Activated naive CD4-positive, alpha-beta T cell treated with Interleukin-2 at 50 U/mL for 16 hours (primary cell): Measurements from ENCODE around the gene DNAH3.
"Not testable (repeated sequence)": the region's sequence is repeated elsewhere in the genome, so short reads cannot be mapped to it uniquely, and the experiment has no call there.

Experiments
- DNase-seq: peaks from one replicate; pipeline ENCODE4 v3.0.0-alpha.2; 2020

DNAH3 gene

DNA sequence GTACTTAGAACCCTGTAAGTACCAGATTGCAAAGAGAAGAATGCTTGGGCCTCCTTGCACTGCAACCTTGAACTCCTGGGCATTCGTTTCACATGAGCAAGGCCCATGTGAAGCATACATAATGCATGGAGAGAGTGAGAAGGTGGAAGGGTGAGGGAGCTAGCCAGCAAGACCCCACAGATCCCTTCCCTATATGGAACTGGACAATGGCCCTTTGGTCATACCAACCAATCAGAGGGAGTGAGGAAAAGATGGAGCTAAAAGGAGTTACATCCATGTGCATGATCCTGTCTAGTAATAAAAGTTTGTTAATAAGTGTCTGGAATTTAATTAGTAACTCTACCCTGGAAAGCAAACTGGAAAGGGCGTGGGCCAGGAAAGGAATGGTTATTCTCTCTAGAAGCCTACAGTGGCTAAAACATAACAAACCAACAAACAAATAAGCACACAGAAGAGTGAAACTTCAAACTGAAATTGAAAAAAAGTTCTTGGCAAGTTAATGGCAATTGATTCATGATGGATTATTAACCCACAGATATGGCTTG, 29.6 kb downstream of the DNAH3 start:
- DNase-seq = no peak

DNA sequence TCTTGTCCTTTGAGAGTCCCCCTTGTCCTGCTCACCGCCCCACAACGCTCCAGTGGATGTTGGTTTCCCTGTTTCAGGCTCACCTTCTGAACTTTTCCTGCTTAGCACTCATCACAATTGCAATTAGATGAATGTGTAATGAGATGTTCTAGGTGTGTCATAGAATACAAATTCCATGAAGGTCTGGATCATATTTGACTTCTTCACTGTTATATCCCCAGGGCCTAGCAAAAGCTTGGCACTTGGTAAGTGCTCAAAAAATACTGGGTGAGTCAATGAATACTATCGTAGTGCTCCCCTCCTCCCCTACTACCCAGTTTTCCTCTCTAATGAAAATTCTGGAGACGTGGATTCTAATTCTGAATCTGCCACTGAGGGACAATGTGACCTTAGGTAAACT, 33.1 kb downstream of the DNAH3 start:
- no peak for DNase-seq

DNA sequence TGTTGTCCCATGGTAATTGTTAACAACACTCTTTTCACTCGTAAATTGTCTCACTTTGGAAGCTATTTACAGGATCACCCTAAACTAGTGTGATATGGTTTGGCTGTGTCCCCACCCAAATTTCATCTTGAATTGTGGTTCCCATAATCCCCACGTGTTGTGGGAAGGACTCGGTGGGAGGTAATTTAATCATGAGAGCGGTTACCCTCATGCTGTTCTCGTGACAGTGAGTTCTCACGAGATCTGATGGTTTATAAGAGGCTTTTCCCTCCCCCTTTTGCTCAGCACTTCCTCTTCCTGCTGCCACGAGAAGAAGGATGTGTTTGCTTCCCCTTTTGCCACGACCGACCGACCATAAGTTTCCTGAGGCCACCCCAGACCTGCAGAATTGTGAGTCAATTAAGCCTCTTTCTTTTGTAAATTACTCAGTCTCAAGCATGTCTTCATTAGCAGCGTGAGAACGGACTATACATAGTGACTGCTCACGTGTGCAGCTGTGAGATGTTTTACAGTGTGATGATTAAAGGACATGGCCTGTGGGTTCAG, 34.4 kb downstream of the DNAH3 start:
- no peak for DNase-seq

DNA sequence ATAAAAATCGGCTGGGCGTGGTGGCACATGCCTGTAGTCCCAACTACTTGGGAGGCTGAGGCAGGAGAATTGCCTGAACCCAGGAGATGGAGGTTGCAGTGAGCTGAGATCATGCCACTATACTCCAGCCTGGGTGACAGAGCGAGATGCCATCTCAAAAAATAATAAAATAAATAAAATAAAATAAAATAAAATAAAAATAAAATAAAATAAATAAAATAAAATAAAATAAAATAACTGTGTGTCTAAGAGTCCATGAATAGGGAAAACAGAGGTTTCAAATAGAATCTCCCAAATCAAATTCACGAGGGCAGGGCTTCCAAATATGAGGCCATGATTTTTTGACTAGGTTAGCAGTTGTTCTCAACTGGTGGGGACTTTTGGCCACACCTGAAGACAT, 35.1 kb downstream of the DNAH3 start:
- not testable (repeated sequence) for DNase-seq

DNA sequence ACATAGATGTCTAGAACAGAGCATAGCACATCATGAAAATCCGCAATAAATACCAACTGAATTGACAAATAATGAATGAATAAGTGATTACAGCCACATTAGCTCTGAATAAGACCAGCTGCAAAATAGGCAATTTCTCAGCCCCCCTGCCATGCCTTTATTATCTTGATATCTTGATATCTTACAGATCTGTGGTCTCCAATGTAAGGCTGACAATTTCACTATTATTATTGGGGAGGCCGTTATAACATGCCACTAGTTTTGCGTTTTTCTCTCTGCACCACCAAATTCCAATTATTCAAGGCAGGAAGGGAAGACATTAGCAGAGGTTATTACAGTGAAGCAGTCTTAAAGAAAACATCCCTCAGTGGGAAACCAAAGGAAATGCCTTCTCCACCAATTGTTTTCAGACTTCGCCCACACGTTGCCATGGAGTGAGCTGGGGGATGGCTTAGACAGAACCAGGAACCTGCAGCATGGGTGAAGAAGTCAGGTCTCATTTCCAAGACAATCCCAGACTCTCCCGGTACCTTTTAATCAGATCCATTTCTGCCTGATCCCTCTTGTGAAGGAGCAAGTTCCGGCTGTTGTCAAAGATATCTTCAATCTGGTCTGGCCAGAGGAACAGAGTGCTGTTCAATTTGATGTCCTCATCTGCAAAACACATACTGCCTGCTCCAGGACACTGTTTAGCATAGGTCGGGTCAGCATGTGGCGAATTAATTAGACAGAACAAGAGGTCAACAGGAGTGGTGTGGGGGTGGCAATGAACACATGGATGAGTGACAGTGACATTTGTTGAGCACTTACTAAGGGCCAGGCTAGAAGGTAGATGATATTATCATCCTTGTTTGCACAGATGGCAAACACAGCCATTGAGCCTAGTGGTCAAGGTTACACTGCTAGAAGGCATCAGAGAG, 46.4 kb downstream of the DNAH3 start:
- no peak for DNase-seq

DNA sequence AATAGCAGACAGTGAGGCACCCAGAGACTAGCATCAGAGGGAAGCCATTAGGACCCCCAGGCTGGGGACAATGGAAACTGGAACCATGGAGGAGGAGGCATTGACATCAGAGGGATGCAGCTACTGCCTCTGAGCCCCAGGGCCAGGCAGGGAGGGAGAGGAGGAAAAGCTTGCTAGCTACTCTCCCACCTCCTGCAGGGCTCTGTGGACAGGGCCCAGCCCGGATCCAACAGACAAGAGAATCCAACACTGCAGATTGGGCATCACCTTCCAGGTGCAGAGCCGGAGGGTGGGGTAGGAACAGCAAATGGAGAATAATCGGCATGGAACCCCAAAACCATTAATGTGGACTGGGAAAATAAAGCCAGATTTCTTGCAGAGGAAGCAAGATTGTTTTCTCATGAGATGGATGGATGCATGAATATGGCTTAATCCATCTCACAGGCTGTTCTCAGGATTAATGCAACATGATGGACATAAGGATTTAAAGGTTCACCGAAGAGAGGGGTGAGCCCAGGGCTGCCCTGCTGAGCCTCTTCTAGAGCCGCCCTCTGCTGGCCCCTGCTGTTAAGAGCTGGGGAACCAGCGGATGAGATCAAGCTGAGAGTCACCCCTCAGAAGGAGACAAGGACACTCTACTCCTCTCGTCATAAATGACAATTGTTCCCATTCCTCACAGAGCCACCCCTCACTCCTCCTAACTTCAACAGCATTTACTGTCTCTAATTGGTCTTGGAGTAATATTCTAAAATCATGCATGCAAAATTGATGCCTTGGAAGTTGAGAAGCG, 48.8 kb downstream of the DNAH3 start:
- DNase-seq = peak; percentile 7

DNA sequence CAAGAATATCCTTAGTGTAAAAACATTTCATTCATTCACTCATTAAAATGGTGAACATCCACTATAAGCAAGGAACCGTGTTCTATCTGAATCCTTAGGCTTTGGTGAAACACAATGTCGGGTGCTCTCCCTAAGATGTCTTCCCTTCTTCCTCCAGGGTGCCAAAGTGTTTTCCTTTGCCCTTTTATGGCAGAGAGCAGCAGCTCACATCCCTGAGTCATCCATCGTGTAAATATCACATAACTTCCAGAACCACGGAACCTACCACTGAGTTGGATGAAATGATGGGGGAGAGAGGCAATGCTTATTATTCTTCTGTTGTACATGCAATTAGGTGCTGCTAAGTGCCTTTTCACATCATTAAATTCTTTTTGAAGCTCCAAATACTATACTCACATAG, 50.2 kb downstream of the DNAH3 start:
- DNase-seq = no peak

DNA sequence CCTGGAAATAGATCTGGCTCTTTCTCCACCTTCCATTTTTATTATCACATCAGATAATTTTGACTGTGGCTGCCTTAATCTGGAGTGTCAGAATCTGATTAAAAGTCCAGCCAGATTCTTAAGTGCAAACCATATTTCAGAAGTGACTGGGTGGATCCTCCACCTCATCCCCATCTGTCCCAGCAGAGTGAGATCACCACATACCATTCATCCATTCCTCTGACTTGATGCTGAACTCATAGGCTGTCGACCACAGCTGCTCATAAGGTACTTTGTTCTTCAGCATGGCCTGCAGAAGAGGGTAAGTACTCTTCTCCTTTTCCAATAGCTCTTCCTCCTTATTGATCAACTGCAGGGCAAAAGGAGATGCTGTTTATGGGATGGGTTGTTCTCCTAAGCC, 53.5 kb downstream of the DNAH3 start:
- DNase-seq = no peak

DNA sequence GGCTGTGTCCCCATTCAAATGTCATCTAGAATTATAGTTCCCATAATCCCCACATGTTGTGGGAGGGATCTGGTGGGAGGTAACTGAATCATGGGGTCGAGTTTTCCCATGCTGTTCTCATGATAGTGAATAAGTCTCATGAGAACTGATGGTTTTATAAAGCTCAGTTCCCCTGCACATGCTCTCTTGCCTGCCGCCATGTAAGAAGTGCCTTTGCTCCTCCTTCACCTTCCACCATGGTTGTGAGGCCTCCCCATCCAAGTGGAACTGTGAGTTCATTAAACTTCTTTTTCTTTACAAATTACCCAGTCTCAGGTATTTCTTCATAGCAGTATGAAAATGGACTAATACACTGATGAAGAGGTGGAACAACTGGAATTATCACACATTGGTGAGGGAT, 55.9 kb downstream of the DNAH3 start:
- not testable (repeated sequence) for DNase-seq

DNA sequence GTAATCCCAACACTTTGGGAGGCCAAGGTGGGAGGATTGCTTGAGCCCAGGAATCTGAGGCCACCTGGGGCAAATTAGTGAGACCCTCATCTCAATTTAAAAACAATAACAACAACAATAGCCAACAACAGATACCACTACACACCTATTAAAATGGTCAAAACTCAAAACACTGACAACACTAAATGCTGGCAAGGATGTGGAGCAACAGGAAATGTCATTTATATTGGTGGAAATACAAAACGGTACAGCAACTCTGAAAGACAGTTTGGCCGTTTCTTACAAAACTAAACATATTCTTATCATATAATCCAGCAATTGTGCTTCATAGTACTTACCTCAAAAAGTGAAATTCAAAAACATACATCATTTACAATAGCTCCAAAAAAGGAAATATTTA, 57.7 kb downstream of the DNAH3 start:
- DNase-seq = no peak

DNA sequence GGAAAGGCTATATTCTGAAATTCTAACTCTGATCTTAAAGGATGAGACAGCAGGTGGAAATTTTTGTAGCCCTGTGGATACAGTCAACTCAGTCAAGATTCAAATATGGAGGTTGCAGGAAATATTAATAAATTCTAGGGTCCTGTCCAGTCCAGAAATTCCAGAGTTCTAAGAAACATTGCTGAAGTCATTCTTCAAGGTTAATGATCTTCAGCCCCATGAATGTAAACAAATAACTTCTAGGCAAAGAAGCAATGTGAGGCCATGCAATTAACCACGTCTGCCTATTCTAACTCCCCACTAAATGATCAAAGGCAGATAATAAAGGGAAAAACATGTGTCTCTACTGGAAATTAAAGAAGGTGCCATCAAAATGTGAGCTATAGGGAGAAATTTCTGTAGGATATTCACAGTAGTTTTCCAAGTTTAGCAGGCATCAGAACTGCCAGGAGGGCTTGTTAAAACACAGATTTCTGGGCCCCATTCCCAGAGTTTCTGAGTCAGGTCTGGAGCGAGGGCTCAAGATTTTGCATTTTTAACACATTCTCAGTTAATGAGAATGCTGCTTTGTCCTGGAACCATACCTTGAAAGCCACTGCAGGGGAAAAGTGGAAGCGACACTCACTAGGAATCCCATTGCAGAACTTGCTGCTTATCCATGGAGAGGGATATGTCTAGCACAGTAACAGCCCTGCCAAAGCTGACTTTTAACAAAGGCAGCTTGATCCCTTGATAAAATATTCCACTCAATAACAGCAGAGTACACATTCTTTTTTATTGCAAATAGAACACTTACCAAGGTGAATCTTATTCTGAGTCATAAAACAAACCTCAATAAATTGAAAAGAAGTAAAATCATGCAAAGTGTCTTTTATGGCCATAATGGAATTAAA, 61.8 kb downstream of the DNAH3 start:
- DNase-seq = no peak

DNA sequence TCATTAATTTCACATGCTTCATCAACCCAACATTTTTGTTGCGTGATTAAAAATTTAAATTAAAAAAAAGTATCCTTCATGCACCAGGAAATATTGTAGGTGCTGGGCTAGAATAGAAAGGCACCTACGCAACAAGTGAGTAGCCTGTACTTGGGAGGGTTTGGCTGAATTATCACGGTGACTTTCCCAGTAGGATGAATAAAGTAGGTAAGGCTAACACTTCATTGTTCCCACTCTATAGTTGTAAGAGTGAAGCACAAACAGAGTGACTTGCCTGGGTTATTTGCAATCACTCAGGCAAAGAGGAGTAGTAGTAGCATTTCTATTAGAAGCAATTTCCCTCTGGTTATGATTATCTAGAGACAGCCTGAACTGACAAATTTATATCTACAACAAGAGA, 62.5 kb downstream of the DNAH3 start:
- no peak for DNase-seq

DNA sequence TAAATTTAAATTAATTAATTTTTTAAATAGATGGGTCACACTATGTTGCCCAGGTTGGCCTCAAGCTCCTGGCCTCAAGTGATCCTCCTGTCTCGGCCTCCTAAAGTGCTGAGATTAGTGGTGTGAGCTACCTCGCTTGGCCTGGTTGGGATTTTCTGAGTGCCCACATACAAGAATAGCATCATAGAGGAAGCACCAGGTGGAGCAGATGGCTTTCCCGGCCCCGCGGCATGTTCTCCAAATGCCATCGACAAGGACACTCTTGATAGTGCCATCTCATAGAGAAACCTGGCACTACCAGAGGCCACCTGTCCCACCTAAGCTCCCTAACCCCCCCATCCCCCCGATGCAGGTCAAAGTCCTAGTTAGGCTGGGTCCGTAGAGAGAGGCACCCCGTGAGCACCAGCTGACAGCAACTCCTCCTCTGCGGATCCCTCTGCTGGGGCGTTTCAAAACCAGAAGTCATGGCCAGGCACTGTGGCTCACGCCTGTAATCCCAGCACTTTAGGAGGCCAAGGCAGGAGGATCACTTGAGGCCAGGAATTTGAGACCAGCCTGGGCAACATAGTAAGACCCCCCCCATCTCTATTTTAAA, 65.9 kb downstream of the DNAH3 start:
- DNase-seq = no peak

DNA sequence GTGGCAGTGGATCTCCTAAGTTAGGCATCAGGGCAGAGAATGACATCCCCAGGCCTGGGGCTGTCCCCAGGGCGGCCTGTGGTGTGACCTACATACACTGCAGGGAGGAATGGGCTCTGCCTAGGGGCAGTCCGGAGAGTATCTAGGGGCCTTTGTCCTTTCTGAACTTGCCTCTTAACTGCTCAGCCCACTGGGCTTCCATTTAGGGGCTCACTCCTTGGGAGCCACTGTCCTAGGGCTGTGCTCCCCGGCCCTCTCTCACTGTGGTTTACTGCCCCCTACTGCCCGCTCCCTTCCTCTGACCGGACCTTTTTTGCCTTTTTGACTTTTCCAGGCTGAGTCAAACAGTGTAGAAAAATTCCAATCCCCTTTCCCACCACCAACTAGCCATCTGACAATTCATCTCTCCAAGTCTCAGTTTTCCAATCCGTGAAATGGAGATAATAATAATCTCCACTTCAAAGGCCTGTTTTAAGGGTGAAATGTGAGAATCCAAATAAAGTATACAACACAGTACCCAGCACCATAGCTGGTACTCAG, 66.8 kb downstream of the DNAH3 start:
- peak; percentile 45 for DNase-seq

DNA sequence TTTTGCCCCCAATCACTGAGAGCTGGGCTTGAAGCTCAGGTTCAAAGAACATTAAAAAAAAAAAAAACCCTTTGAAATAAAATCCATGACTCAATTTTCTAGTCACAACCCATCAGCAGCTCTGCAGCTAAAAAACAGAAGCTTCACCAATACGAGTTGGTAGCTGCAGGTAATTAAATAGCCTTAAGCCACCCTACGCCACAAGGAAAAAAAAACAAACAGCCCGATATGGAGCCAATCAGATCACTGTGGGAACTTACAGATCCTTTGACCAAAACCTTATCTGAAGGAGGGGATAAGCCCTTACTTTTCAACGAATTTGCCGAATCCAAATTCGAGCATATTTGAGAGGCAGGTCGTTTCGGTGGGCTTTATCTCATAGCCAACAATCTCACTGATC, 69.3 kb downstream of the DNAH3 start:
- no peak for DNase-seq

DNA sequence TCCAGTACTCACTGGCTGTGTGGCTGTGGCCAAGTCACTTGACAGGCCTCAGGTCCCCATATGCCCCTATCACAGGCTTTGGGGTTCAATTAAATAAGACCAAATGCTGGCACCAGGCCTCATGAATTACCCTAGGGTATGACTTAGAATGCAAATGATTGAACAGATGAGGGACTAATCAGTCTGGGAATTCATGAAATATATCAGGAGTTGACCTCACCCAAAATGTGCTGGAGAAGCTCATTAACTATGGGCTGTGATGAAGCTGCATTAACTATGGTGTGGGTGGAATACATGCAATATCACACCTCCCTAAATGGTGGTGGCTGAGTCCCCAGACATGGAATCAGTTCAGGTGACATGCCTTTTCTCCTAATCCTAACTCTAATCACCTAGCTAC, 72.1 kb downstream of the DNAH3 start:
- no peak for DNase-seq

DNA sequence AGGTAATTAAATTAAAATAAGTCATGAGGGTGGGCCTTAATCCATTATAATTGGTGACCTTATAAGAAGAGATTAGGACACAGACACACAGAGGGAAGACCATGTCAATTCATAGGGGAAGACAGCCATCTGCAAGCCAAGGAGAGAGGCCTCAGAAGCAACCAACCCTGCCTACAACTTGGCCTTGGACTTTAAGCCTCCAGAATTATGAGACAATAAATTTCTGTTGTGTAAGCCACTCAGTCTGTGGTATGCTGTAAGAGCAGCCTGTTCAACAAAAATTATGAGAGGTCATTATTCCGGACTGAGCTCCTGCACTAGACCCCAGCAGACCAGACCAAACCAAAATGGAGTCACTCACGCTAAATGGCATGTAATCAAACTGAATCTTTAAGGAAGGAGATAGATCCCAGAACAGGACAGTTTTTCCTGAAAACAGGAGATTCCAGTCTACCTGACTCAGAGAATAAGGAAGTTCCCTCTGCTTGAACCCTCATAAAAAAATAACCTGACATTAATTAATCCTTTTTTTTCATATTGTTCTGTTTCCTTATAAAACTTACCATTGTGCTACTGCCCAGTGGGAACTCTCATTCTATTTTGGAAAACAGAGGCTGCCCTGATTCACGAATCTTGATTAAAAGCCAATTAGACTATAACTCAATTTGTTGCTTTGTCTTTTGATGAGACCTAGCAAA, 74.3 kb downstream of the DNAH3 start:
- no peak for DNase-seq

DNA sequence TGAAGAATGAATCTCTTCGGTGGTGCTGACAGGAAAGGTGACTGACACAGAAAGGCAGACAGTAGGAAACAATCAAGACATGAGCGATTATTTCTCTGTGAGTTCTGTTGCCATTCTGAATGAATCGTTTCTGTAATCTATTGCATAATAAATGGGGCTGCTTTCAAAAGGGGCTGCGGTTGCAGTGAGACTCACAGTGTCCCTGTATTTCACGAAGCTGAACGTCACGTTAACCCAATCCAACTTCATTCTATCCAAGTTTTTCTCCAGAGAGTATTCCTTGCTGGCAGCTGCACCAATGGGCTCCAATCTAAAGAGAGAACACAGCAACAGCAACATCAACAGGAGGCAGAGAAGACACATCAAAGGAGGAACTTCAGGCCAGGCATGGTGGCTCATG, 75.4 kb downstream of the DNAH3 start:
- no peak for DNase-seq

DNA sequence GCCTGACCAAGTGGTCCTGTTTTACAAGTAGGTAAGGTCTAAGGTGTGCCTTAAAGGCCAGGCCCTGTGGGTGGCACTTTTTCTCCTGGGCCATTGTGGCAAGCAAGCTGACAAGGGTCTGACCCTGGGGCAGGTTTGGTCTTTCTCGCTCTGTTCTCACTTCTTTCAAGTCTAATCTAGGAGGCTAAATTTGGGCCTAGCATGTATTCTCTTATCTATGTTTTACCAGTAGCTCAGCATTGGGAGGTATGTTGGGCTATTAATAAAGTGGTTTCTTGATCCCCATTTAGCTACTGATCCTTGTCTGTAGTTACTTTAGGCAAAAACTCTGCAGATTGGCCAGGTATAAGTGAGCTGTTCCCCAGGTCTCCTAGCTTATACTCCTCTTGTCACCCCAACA, 77.7 kb downstream of the DNAH3 start:
- DNase-seq = no peak

DNA sequence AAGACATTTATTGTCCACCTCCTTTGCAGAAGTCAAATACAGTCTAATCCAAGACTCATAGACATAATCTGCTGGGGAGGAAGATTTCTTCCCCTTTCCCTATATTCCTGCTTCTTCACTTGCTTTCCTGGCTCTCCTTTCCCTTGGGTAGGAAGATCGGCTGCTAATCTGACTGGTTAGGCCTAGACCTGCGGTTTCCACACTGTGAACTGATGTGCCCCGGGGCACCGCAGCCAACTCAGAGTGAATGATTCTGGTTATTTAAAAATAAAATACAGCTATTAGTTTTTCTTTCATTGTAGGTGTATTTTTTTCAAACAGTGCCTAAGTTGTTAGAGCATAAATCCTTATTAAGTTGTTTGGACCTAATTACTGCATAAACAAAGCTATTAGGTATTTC, 78.9 kb downstream of the DNAH3 start:
- DNase-seq = no peak

DNA sequence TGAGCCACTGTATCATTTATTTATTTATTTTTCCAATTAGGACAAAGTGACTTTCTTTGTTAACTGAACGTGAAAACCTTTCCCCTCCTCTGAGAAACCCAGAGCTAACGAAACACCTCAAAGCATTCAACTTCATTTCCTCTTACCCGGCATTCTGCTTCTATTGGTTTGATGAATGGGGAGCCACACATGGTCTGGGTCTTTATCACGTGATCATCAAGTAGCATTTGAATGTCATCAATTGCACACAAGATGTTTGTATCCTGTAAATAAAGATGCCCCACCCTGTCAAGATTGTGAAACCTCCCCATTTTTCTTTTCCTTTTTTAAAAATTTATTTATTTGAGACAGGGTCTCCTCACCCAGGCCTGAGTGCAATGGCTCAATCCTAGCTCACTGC, 80.1 kb downstream of the DNAH3 start:
- DNase-seq = no peak
